Keratinocyte (primary cell): ENCODE measurements around the gene SDE2. TPM values are rescaled to one million over a fixed set of nuclear protein-coding genes. Genes with fewer than 3 reads are reported as not detected.

ENCODE experiments used
- DNase-seq: peaks from one replicate; pipeline ENCODE4 v3.0.0-alpha.2; 2011; ENCODE audit warnings: low read depth, missing footprints, low spot score
- FAIRE-seq: peaks from 2 replicates; lab custom pipeline; 2011; peaks lifted over from hg19 to GRCh38; lab: Jason Lieb, UNC
- H2AFZ ChIP-seq: 2 replicates; pipeline ENCODE4 v1.6.0; 2012; ENCODE audit warnings: low read length, control low read depth, inconsistent platforms; ENCODE audit not compliant: control insufficient read depth
- H3K27ac ChIP-seq: 2 replicates; pipeline ENCODE4 v1.5.1; 2011; ENCODE audit warnings: low read length; ENCODE audit not compliant: control insufficient read depth, insufficient read depth
- H3K27me3 ChIP-seq: 3 replicates; pipeline ENCODE4 v1.6.0; 2011; ENCODE audit warnings: low read length; ENCODE audit not compliant: control insufficient read depth, insufficient read depth; ENCODE audit errors: extremely low read depth
- H3K36me3 ChIP-seq, 2 experiments: 2 replicates in 1 of 2; 3 replicates in 1 of 2; pipeline ENCODE4 v1.5.1; 2011; ENCODE audit warnings: low read length in 2 of 2, mild to moderate bottlenecking in 1 of 2; ENCODE audit not compliant: control insufficient read depth in 2 of 2, insufficient read depth in 2 of 2; ENCODE audit errors: extremely low read depth in 1 of 2
- H3K4me1 ChIP-seq: 3 replicates; pipeline ENCODE4 v1.5.1; 2011; ENCODE audit warnings: low read length; ENCODE audit not compliant: control insufficient read depth, insufficient read depth; ENCODE audit errors: extremely low read depth
- H3K4me2 ChIP-seq: 3 replicates; pipeline ENCODE4 v1.6.0; 2011; ENCODE audit warnings: low read depth, low read length; ENCODE audit not compliant: control insufficient read depth, insufficient read depth; ENCODE audit errors: extremely low read depth
- H3K4me3 ChIP-seq, 3 experiments: fragments of 200-600 bp in 1 of 3; sonication (generic) in 1 of 3; 2 replicates in 2 of 3; 3 replicates in 1 of 3; pipeline ENCODE4 v1.5.1; 2011 to 2016; ENCODE audit warnings: low read length in 3 of 3, mild to moderate bottlenecking in 3 of 3, control low read depth in 2 of 3, inconsistent platforms in 1 of 3, low read depth in 1 of 3, mixed read lengths in 1 of 3, mixed run types in 1 of 3, moderate library complexity in 1 of 3; ENCODE audit not compliant: control insufficient read depth in 2 of 3, insufficient read depth in 2 of 3; ENCODE audit errors: extremely low read depth in 1 of 3
- H3K79me2 ChIP-seq: 2 replicates; pipeline ENCODE4 v1.6.0; 2012; ENCODE audit warnings: low read length; ENCODE audit not compliant: control insufficient read depth, insufficient read depth
- H3K9ac ChIP-seq: 3 replicates; pipeline ENCODE4 v1.6.0; 2011; ENCODE audit warnings: low read length; ENCODE audit not compliant: control insufficient read depth, insufficient read depth; ENCODE audit errors: extremely low read depth
- H3K9me1 ChIP-seq: 3 replicates; pipeline ENCODE4 v1.6.0; 2011; ENCODE audit warnings: low read length; ENCODE audit not compliant: control insufficient read depth, insufficient read depth; ENCODE audit errors: extremely low read depth
- H3K9me3 ChIP-seq: 2 replicates; pipeline ENCODE4 v1.5.1; 2012; ENCODE audit warnings: low read depth, low read length; ENCODE audit not compliant: control insufficient read depth
- H4K20me1 ChIP-seq: 3 replicates; pipeline ENCODE4 v1.6.0; 2011; ENCODE audit warnings: low read length; ENCODE audit not compliant: control insufficient read depth, insufficient read depth; ENCODE audit errors: extremely low read depth
- EZH2 ChIP-seq: IDR thresholded peaks from one replicate; pipeline ENCODE4 v1.6.1; 2012; ENCODE audit warnings: inconsistent platforms, mild to moderate bottlenecking, low read length, moderate library complexity
- dilution Hi-C: fragments of 300-500 bp; cut with MboI; formaldehyde crosslinking; loops from one replicate; pipeline ENCODE4 v1.7.0; 2020; ENCODE audit warnings: low sequenced_read_pairs; ENCODE audit not compliant: extremely low pct_ligation_motif_present
- polyA plus RNA-seq, 5 experiments: library from polyadenylated mRNA; depleted of rRNA in 3 of 5; stranded (reverse) in 3 of 5; stranded (forward) in 1 of 5; unstranded in 1 of 5; fragments of >200 nt; gene quantifications; 1 replicate in 1 of 5; 2 replicates in 3 of 5; 3 replicates in 1 of 5; pipeline versions ENCODE4 v1.2.1 to v1.2.3, GENCODE V29; 2011 to 2012; ENCODE audit warnings: missing spikeins in 2 of 5, low read depth in 1 of 5, low replicate concordance in 1 of 5
- TF ChIP-seq, protein P1 (sequence below), 3 experiments: IDR thresholded peaks in 1 of 3; conservative IDR thresholded peaks in 1 of 3; optimal IDR thresholded peaks in 1 of 3; 2 replicates in 2 of 3; 3 replicates in 1 of 3; pipeline versions ENCODE3 to v1.5.1; 2011; ENCODE audit warnings: low read length in 3 of 3, mild to moderate bottlenecking in 3 of 3, moderate library complexity in 2 of 3, control low read depth in 1 of 3, inconsistent platforms in 1 of 3; ENCODE audit not compliant: insufficient read depth in 2 of 3; ENCODE audit errors: extremely low read depth in 1 of 3

SDE2 gene
- polyA plus RNA-seq, 1 donor (not counting 4 experiments of a cell fraction or from before 2014, with no cell fraction given) = 15.9 TPM

DNA sequence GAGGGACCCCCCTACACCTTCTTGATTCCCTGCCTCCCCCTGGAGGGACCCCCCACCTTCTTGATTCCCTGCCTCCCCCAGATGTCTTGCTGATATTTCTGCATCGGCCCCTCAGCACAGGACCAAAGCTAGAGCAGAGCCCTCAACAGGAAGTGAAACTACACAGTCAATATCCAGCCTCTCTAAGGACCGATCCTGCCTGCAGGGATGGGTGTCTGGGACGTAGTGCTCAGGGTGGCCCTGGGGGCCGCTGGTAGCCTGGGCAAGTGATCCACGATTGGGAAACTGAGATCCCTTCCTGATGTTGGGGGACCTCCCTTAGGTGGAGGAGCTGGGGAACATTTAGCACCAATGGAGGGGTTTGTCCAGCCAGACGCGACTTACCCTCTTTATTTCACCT lies 54.2 kb downstream of the SDE2 start:
- TF ChIP-seq, protein P1, sequence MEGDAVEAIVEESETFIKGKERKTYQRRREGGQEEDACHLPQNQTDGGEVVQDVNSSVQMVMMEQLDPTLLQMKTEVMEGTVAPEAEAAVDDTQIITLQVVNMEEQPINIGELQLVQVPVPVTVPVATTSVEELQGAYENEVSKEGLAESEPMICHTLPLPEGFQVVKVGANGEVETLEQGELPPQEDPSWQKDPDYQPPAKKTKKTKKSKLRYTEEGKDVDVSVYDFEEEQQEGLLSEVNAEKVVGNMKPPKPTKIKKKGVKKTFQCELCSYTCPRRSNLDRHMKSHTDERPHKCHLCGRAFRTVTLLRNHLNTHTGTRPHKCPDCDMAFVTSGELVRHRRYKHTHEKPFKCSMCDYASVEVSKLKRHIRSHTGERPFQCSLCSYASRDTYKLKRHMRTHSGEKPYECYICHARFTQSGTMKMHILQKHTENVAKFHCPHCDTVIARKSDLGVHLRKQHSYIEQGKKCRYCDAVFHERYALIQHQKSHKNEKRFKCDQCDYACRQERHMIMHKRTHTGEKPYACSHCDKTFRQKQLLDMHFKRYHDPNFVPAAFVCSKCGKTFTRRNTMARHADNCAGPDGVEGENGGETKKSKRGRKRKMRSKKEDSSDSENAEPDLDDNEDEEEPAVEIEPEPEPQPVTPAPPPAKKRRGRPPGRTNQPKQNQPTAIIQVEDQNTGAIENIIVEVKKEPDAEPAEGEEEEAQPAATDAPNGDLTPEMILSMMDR (optimal IDR thresholded peaks at IDR 0.05 in 1 of 3, IDR thresholded peaks at IDR 0.05 in 1 of 3, conservative IDR thresholded peaks at IDR 0.05 in 1 of 3; ENCODE audit: extremely low read depth in 1 of 3, insufficient read depth in 2 of 3, low read length in 3 of 3) = no peak
- no peak for TF ChIP-seq EZH2
- no peak overlapping the region for H3K4me2 ChIP-seq
- H3K4me1 ChIP-seq = peaks cover 6% of the 10 kb centered on the region
- H3K36me3 ChIP-seq = no peaks in the 10 kb centered on the region
- no peak overlapping the region for H3K4me3 ChIP-seq
- FAIRE-seq = no peak
- no peak for DNase-seq
- H3K27ac ChIP-seq = no peak overlapping the region
- no peaks in the 10 kb centered on the region for H3K9me3 ChIP-seq
- H2AFZ ChIP-seq = no peak overlapping the region
- peaks cover 16% of the 10 kb centered on the region for H3K27me3 ChIP-seq
- no peak overlapping the region for H3K9ac ChIP-seq
- no peaks in the 10 kb centered on the region for H4K20me1 ChIP-seq
- dilution Hi-C loops = no loop called here
- H3K79me2 ChIP-seq = no peaks in the 10 kb centered on the region
- H3K9me1 ChIP-seq = no peaks in the 10 kb centered on the region

DNA sequence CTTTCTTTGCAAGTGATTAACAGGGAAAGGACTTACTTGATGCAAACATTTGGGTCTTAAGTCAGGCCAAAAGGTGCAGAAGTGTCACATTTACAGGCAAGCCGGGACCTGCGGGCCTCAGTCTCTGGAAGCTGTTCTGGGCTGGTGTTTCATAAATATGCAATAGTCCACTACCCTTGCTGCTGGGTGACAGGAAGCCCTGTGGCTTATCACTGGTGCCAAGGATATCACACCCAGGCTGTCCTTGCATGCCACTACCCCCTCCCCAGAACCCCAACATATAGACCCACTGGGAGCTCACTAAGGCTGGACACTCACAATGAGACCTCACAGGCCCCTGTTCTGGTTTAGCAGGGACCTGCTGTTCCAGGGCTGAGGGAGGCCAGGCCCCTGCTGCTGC lies 54.8 kb downstream of the SDE2 start:
- no peak for DNase-seq
- no peak for FAIRE-seq
- Histone ChIP-seq H3K9me1 (no peaks in the 10 kb centered on the region), H2AFZ (no peak overlapping the region), H3K9me3 (no peaks in the 10 kb centered on the region), H3K4me2 (no peak overlapping the region), H3K9ac (no peak overlapping the region), H4K20me1 (no peaks in the 10 kb centered on the region), H3K27ac (no peak overlapping the region), H3K79me2 (no peaks in the 10 kb centered on the region), H3K27me3 (peaks cover 16% of the 10 kb centered on the region), H3K36me3 (no peaks in the 10 kb centered on the region), H3K4me1 (peaks cover 6% of the 10 kb centered on the region), H3K4me3 (no peak overlapping the region)
- dilution Hi-C loops = no loop called here
- no peak for TF ChIP-seq EZH2
- TF ChIP-seq, protein P1 (optimal IDR thresholded peaks at IDR 0.05 in 1 of 3, IDR thresholded peaks at IDR 0.05 in 1 of 3, conservative IDR thresholded peaks at IDR 0.05 in 1 of 3; ENCODE audit: extremely low read depth in 1 of 3, insufficient read depth in 2 of 3, low read length in 3 of 3) = no peak
